BE2C (cell line): Measurements from ENCODE around the gene ATP11A.

Experiments
- DNase-seq: peaks from one replicate; pipeline ENCODE4 v3.0.0-alpha.2; 2020
- H3K27me3 ChIP-seq: fragments of 250-450 bp; sonication (Bioruptor Pico); 2 replicates; pipeline ENCODE4 v1.5.1; 2020; ENCODE audit warnings: mild to moderate bottlenecking
- H3K36me3 ChIP-seq: fragments of 250-450 bp; sonication (Bioruptor Pico); 2 replicates; pipeline ENCODE4 v1.5.1; 2020; ENCODE audit warnings: mild to moderate bottlenecking
- H3K4me1 ChIP-seq: fragments of 250-450 bp; sonication (Bioruptor Pico); 2 replicates; pipeline ENCODE4 v1.5.1; 2020
- H3K4me3 ChIP-seq: 2 replicates; pipeline ENCODE4 v1.5.1; 2011; ENCODE audit warnings: low read depth, low read length
- H3K9me3 ChIP-seq: fragments of 250-450 bp; sonication (Bioruptor Pico); 2 replicates; pipeline ENCODE4 v1.5.1; 2020
- CTCF ChIP-seq: IDR thresholded peaks from 2 replicates; pipeline ENCODE4 v1.5.1; 2012; ENCODE audit warnings: mild to moderate bottlenecking, low read depth, low read length

ATP11A gene

GRCh38 chr13:112806739-112807652 is 117.2 kb downstream of the ATP11A start:
- Histone ChIP-seq H3K36me3 (peaks cover 5% of the 10 kb centered on the region), H3K27me3 (no peaks in the 10 kb centered on the region), H3K9me3 (no peaks in the 10 kb centered on the region), H3K4me1 (no peaks in the 10 kb centered on the region), H3K4me3 (no peak overlapping the region)
- no peak for DNase-seq
- TF ChIP-seq CTCF: no peak

- Histone ChIP-seq H3K4me1 (no peaks in the 10 kb centered on the region), H3K27me3 (no peaks in the 10 kb centered on the region), H3K9me3 (no peaks in the 10 kb centered on the region), H3K36me3 (peaks cover 5% of the 10 kb centered on the region), H3K4me3 (no peak overlapping the region)
- no peak for DNase-seq
- TF ChIP-seq CTCF: no peak
Measured at GRCh38 chr13:112807653-112808376, 118.0 kb downstream of the ATP11A start.

GRCh38 chr13:112808377-112809140 is 118.7 kb downstream of the ATP11A start:
- DNase-seq: no peak
- no peaks in the 10 kb centered on the region for H3K4me1 ChIP-seq
- H3K36me3 ChIP-seq: peaks cover 5% of the 10 kb centered on the region
- H3K4me3 ChIP-seq: no peak overlapping the region
- H3K9me3 ChIP-seq: no peaks in the 10 kb centered on the region
- no peak for TF ChIP-seq CTCF
- H3K27me3 ChIP-seq: no peaks in the 10 kb centered on the region

GRCh38 chr13:112809332-112810315 is 119.8 kb downstream of the ATP11A start:
- Histone ChIP-seq H3K36me3 (peaks cover 5% of the 10 kb centered on the region), H3K4me1 (no peaks in the 10 kb centered on the region), H3K27me3 (no peaks in the 10 kb centered on the region), H3K9me3 (no peaks in the 10 kb centered on the region), H3K4me3 (no peak overlapping the region)
- no peak for TF ChIP-seq CTCF
- DNase-seq: no peak

GRCh38 chr13:112810608-112811007 is 120.8 kb downstream of the ATP11A start:
- no peaks in the 10 kb centered on the region for H3K9me3 ChIP-seq
- no peaks in the 10 kb centered on the region for H3K4me1 ChIP-seq
- H3K36me3 ChIP-seq: peaks cover 5% of the 10 kb centered on the region
- no peak for DNase-seq
- no peak overlapping the region for H3K4me3 ChIP-seq
- no peak for TF ChIP-seq CTCF
- H3K27me3 ChIP-seq: no peaks in the 10 kb centered on the region
